ENCODE data around the gene CASQ2. TPM values are rescaled to one million over a fixed set of nuclear protein-coding genes. Genes with fewer than 3 reads are reported as not detected.

Gene CASQ2
- total and polyA plus RNA-seq, 5 donors, result 702 to 865 (median 753) TPM

DNA sequence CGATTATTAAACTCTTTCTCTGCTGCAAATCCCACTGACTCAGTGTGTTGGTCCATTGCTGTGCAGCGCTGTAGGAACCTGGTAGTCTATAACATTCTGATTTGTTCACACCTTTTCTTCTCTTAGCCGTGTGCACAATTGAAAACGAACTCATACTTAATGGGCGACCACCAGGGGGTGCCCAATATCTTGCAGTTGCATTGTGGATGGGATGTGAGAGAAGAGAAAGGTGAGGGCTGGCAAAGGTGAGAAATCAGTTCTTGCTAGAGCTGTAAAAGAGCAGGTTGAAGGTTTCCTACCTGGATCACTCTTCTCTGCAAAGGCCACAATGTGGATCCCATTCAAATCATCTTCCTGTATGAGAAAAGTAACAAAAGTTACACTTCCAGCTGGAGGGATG, 51.0 kb downstream of the CASQ2 start:
- intact Hi-C loops (cut with DNase I), result loop anchor here (5.0 to 10.0 kb wide), 3 partner anchors 45 to 50 kb away; partner anchors contain the start of gene CASQ2 (in 3 of the 4)
- Histone ChIP-seq H3K27me3 (ENCODE audit: control insufficient read depth, insufficient read depth) (no peaks in the 10 kb centered on the region), H3K27ac (ENCODE audit: low read length) (no peak overlapping the region), H3K4me3 (ENCODE audit: low read length) (no peak overlapping the region), H3K4me1 (ENCODE audit: control insufficient read depth, insufficient read depth, low read length) (no peaks in the 10 kb centered on the region), H3K9me3 (ENCODE audit: control insufficient read depth, low read length) (no peaks in the 10 kb centered on the region)
- ATAC-seq (no peak), DNase-seq (peak in 2 of 3 donors; percentile 50 to 84)
- 50% methylated on average over 5 of the region's 5 CpGs for WGBS

DNA sequence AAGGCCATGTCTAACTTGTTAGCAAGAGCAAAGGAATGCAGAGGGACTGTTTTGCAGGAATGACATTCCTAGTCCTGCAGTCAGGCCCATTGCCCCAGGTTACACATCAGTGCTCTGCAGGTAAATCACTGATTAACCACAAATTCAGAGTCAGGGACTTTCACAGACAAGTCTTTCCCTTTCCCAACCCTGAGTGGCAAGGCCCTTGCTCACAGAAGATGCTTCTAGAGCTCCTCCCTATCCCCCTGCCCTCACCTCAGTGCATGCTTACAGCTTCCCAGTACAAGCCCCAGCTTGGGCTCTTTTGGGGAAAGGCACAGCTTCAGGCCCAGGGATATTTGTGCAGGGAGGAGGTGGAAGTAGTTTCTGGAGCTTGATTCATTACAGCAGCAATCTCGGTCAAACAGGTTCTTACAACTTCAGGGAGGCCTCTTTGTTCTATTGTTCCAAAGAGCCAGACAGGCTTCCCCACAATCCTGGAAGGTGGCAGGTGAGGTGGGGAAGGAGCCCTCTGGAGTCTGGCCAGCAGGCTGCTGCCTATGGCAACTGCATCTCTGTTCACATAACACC, 53.9 kb downstream of the CASQ2 start:
- DNase-seq, result no peak
- Histone ChIP-seq H3K4me3 (ENCODE audit: low read length) (no peak overlapping the region), H3K27ac (ENCODE audit: low read length) (no peak overlapping the region), H3K4me1 (ENCODE audit: control insufficient read depth, insufficient read depth, low read length) (no peaks in the 10 kb centered on the region), H3K27me3 (ENCODE audit: control insufficient read depth, insufficient read depth) (no peaks in the 10 kb centered on the region), H3K9me3 (ENCODE audit: control insufficient read depth, low read length) (no peaks in the 10 kb centered on the region)
- WGBS, result 61% methylated on average over 1 of the region's 1 CpG
- no peak for ATAC-seq
- intact Hi-C loops (cut with DNase I), result loop anchor here (5.0 to 10.0 kb wide), 3 partner anchors 48 to 53 kb away; partner anchors contain the start of gene CASQ2 (in 3 of the 4)

DNA sequence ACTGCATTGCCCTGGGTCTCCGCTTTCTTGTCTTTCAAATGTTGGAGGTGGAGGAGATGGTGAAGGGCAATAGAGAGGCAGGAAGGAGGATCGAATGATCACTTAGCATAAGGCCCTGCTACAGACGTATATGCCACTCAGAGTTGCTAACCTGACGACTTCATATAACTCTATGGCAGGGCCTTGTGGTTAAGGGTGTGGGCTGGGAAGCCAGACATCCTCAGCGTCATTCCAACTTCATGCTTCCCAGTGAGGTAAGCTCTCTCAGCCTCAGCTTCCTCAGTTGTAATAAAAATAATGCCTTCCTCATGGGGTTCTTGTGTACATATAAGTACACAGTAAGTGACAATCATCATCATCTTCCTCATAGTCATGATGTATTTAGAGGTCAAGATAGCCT, 54.6 kb downstream of the CASQ2 start:
- H3K27ac ChIP-seq (ENCODE audit: low read length), result no peak overlapping the region
- intact Hi-C loops (cut with DNase I), result loop anchor here in 2 of 4 donors (10.0 kb wide), 1 partner anchor 51 kb away; the partner anchor contains the start of gene CASQ2 (in 2 of the 2)
- no peaks in the 10 kb centered on the region for H3K9me3 ChIP-seq (ENCODE audit: control insufficient read depth, low read length)
- no peaks in the 10 kb centered on the region for H3K4me1 ChIP-seq (ENCODE audit: control insufficient read depth, insufficient read depth, low read length)
- ATAC-seq (no peak), DNase-seq (no peak)
- H3K4me3 ChIP-seq (ENCODE audit: low read length), result no peak overlapping the region
- WGBS, result 83% methylated on average over 5 of the region's 5 CpGs
- no peaks in the 10 kb centered on the region for H3K27me3 ChIP-seq (ENCODE audit: control insufficient read depth, insufficient read depth)

DNA sequence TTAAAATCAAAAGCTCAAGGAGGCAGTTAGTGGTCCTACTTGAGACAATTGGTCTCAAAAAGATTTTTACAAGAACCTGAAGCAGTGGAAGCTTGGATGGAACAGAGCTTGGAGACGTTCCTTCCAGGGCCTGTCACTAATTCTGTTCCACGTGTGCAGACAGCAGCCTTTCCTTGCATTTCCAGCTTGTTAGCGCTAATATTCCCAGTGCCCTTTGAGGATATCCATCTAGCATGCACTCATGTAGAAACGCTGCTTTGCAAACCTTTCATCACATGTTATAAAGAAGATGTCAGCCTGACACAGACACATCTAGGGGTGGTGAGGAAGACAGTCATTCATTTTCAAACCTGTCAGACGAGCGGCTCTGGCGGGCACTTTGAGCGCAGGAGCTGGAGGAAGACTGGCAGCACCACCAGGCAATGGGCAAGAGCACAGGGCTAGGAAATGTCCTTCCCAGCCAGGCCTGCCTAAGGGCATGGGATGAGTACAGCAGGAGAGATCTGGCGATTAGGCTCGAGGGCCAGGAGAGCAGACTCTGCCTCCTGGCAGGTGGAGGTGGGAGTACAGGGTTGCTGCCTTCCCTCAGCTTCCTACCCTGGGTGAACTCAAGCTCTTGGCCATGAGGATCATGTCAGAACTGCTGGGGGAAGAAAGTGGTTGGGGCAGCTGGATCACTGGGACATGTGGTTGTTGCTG, 55.5 kb downstream of the CASQ2 start:
- Histone ChIP-seq H3K27ac (ENCODE audit: low read length) (no peak overlapping the region), H3K27me3 (ENCODE audit: control insufficient read depth, insufficient read depth) (no peaks in the 10 kb centered on the region), H3K4me3 (ENCODE audit: low read length) (no peak overlapping the region), H3K4me1 (ENCODE audit: control insufficient read depth, insufficient read depth, low read length) (no peaks in the 10 kb centered on the region), H3K9me3 (ENCODE audit: control insufficient read depth, low read length) (no peaks in the 10 kb centered on the region)
- 67% methylated on average over 10 of the region's 10 CpGs for WGBS
- ATAC-seq, result peak in 1 of 2 donors; percentile 23
- DNase-seq, result no peak
- intact Hi-C loops (cut with DNase I), result loop anchor here in 2 of 4 donors (10.0 kb wide), 1 partner anchor 52 kb away; the partner anchor contains the start of gene CASQ2 (in 2 of the 2)

DNA sequence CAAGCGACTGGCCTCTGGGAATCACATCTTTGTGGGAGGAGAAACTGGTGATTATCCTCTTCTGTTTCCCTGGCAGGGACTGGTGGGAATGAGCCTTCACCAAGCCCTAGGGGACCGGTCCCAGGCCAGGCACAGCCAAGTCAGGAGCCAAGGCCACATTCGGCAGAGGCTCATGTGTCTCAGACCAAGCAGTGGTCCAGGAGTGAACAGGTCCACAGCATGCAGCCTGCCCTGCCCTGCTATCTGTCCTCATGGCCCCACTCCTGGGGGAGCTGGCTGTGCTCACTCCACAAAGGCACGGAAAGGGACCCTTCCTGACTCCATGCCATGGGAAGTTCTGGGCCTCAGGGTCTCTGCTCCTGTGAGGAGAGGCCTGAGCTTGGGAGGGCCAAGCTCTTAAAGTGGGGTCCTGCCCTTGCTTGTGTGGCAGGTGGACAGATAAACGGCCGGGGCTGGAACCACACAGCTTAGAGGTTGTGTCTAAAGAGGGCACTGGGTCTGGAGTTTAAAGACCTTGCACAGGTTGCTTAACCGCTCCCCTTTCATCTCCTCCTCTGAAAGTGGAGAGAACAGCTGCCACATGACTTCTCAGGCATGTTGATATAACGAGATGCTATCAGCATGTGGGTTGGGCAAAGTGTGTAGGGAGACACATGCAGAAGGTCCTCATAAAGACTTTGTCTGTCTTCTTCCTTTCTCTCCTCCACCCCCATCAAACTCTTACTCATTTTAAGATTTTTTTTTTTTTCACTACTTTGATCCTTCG, 57.5 kb downstream of the CASQ2 start:
- DNase-seq (no peak), ATAC-seq (peak; percentile 15 to 16)
- no peaks in the 10 kb centered on the region for H3K9me3 ChIP-seq (ENCODE audit: control insufficient read depth, low read length)
- WGBS, result 51% methylated on average over 9 of the region's 9 CpGs
- no peak overlapping the region for H3K4me3 ChIP-seq (ENCODE audit: low read length)
- no peaks in the 10 kb centered on the region for H3K27me3 ChIP-seq (ENCODE audit: control insufficient read depth, insufficient read depth)
- intact Hi-C loops (cut with DNase I), result loop anchor here in 2 of 4 donors (10.0 kb wide), 1 partner anchor 54 kb away; the partner anchor contains the start of gene CASQ2 (in 2 of the 2)
- H3K4me1 ChIP-seq (ENCODE audit: control insufficient read depth, insufficient read depth, low read length), result peaks cover 6% of the 10 kb centered on the region
- H3K27ac ChIP-seq (ENCODE audit: low read length), result no peak overlapping the region

DNA sequence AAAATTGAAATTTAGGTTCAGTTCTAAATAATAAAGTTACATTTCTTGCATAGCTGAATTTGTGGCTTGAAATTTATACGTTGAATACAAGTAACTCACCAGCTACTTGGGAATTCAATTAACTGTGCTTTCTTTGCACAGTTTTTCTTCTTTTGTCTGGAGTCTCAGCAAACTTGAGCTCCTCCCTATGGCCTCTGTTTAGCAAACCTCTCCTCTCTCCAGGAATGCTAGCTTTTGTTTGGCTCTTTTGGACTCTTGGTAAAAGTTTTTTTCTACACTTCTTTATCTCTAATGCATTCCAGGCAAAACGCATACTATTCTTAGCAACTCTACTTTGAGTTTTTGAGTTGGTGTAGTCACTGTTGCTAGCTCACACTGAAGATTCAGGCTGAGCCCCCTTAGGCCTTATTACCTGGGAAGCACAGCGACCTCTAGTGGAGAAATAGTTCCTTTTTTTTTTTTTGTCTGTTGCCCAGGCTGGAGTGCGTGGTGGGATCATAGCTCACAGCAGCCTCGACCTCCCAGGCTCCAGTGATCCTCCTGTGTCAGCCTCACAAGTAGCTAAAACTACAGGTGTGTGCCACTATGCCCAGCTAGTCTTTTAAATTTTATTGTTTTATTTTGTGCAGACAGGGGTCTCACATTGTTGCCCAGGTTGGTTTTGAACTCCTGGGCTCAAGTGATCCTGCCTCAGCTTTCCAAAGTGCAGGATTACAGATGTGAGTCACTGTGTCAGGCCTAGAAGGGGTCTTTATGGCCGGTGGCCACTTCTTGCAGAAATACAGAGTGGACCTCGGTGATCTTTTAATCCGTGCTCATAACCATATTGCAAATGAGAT, 61.7 kb downstream of the CASQ2 start:
- ATAC-seq, result peak; percentile 25 to 27

DNA sequence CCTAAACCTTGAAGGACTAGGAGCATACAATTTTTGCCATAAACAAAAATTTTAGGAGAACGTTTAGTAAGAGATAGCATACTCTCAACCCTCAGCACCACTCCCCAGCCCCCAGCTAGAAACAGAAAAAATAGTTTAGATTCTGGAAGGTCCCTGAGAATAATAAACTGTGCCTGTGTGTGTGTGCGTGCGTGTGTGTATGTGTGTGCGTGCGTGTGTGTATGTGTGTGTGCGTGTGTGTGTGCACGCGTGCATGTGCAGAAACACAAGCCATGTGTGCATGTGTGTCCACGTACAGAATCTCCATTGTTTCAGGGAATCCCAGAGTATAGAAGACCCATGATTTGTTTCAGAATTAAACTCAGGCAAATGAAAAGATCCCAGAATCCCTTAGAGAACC, 62.6 kb downstream of the CASQ2 start:
- H3K27me3 ChIP-seq (ENCODE audit: control insufficient read depth, insufficient read depth), result no peaks in the 10 kb centered on the region
- ATAC-seq (no peak), DNase-seq (no peak)
- no peak overlapping the region for H3K4me3 ChIP-seq (ENCODE audit: low read length)
- intact Hi-C loops (cut with DNase I), result loop anchor here (2.0 to 10.0 kb wide), 4 partner anchors 61 to 99 kb away; partner anchors contain the start of gene VANGL1 (in 1 of the 4)
- H3K9me3 ChIP-seq (ENCODE audit: control insufficient read depth, low read length), result no peaks in the 10 kb centered on the region
- peaks cover 12% of the 10 kb centered on the region for H3K4me1 ChIP-seq (ENCODE audit: control insufficient read depth, insufficient read depth, low read length)
- WGBS, result 80% methylated on average over 9 of the region's 9 CpGs
- peak overlapping the region; percentile 31 for H3K27ac ChIP-seq (ENCODE audit: low read length)

More for the DNA sequence above, 61.7 kb downstream of the CASQ2 start:
- DNase-seq, result no peak
- H3K4me1 ChIP-seq (ENCODE audit: control insufficient read depth, insufficient read depth, low read length), result peaks cover 12% of the 10 kb centered on the region
- no peak overlapping the region for H3K4me3 ChIP-seq (ENCODE audit: low read length)
- WGBS, result 38% methylated on average over 8 of the region's 8 CpGs
- H3K9me3 ChIP-seq (ENCODE audit: control insufficient read depth, low read length), result no peaks in the 10 kb centered on the region
- no peak overlapping the region for H3K27ac ChIP-seq (ENCODE audit: low read length)
- no peaks in the 10 kb centered on the region for H3K27me3 ChIP-seq (ENCODE audit: control insufficient read depth, insufficient read depth)
- intact Hi-C loops (cut with DNase I), result loop anchor here (2.0 to 10.0 kb wide), 4 partner anchors 62 to 100 kb away; partner anchors contain the start of gene VANGL1 (in 1 of the 4)

DNA sequence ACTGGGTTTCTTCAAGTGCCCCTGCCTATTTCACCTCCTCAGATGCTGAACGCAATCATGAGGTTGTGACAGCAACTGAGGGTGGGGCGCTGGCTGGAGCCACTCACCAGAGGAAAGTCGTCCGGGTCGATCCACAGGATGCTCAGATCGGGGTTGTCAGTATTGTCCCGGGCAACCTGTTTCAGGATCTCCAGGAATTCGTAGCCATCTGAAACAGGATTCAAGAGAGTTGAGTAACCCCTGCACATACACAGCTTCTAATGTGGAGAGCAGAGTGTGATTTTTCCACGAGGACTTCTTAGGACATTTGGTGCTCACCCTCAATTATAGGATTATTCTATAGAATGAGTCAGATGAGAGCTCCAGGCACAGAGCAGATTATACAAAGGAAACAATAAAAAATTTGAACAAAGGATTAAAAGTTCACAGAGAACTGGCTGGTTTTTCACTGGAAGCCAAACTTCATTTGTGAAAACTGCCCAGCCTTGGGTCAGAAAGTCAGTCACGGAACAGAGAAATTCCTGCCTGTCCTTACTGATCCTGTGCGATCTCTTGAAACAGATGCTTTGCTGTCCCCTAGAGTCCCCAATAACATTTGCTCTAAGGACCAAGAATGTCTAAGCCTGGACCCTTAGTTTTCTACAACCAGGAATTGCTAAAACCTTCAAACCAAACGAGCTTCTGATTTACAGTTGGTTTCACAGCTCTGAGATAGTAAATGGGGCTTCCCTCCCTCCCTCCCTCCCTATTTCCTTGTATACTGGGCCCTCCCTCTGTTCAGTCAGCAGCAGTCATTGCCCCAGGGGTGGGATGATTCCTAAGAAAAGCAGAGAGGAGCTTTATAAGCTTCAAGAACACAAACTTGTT, 63.2 kb downstream of the CASQ2 start:
- Histone ChIP-seq H3K4me3 (ENCODE audit: low read length) (no peak overlapping the region), H3K27ac (ENCODE audit: low read length) (no peak overlapping the region), H3K9me3 (ENCODE audit: control insufficient read depth, low read length) (no peaks in the 10 kb centered on the region), H3K4me1 (ENCODE audit: control insufficient read depth, insufficient read depth, low read length) (peaks cover 12% of the 10 kb centered on the region), H3K27me3 (ENCODE audit: control insufficient read depth, insufficient read depth) (no peaks in the 10 kb centered on the region)
- intact Hi-C loops (cut with DNase I), result loop anchor here in 3 of 4 donors (5.0 to 10.0 kb wide), 3 partner anchors 61 to 98 kb away; partner anchors contain the start of gene VANGL1 (in 1 of the 3)
- 74% methylated on average over 12 of the region's 12 CpGs for WGBS
- ATAC-seq (no peak), DNase-seq (no peak)

DNA sequence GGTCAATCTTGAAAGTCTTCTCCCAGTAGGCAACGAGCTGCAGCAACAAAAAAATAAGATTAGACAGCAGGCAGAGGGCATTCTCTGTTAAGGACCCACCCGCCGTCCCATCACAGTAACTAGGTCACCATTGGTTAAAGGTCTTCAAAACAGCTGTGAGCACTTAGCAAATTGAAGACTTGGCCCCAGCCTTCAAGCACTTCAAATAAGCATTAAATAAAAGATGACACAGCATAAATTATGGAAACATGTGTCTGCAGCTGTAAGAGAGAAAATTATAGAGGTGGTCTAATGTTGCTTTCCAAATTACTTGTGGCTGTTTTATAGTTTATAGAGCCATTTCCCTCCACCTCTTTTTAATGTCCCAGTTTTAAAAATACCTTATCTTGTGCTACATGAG, 65.6 kb downstream of the CASQ2 start:
- Histone ChIP-seq H3K9me3 (ENCODE audit: control insufficient read depth, low read length) (no peaks in the 10 kb centered on the region), H3K4me3 (ENCODE audit: low read length) (no peak overlapping the region), H3K4me1 (ENCODE audit: control insufficient read depth, insufficient read depth, low read length) (peaks cover 12% of the 10 kb centered on the region), H3K27ac (ENCODE audit: low read length) (peak overlapping the region; percentile 79), H3K27me3 (ENCODE audit: control insufficient read depth, insufficient read depth) (no peaks in the 10 kb centered on the region)
- 39% methylated on average over 3 of the region's 3 CpGs for WGBS
- no peak for DNase-seq
- intact Hi-C loops (cut with DNase I), result loop anchor here in 2 of 4 donors (10.0 kb wide), 2 partner anchors 58 to 88 kb away; partner anchors contain the start of gene VANGL1 (in 1 of the 2)
- ATAC-seq, result no peak
